ENCODE results near the gene RCC1.
"Not testable (repeated sequence)": the region's sequence is repeated elsewhere in the genome, so short reads cannot be mapped to it uniquely, and the experiment has no call there.

Gene RCC1

DNA sequence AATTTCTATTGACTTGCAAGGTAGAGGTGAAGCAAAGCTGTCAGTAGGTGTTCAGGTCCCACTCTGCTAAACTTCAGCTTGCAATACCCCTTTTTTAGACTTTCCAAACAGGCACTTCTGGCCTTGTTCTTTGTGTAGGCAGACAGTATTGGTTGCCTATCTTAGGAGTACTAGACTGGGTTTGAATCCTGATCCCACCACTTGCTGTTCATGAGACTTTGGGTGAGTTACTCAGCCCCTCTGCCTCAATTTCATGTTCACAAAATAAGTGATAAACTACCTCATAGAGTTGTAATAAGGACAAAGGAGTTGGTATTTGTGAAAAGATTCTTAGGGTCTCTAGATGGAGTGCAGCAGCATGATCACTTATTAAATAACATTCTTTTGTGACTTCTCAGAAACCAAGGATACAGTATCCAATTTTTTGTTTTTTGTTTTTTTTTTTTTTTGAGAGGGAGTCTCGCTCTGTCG lies 5.2 kb downstream of the RCC1 start:
- peak; percentile 76 for DNase-seq (ENCODE audit: low spot score)

DNA sequence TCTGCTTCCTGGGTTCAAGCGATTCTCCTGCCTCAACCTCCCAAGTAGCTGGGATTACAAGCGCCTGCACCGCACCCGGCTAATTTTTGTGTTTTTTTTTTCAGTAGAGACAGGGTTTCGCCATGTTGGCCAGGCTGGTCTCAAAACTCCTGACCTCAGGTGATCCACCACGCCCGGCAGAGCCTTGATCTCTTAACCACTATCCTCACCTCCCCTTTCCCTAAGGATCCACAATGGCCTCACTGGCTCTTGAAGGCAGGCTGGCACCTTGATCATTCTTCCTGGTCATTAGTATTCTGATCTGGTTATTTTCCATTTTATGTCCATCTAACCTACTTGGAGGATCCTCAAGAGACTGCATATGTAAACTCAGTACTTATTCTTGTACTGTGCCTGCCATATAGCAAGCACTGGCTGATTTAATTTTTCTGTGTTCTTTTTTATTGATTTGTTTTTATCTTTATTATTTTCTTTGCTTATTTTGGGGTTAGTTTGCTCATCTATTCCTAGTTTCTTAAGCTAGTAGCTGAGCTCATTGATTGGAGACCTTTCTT lies 6.3 kb downstream of the RCC1 start:
- peak; percentile 65 for DNase-seq (ENCODE audit: low spot score)

- DNase-seq (ENCODE audit: low spot score), result not testable (repeated sequence)
These were observed 8.6 kb downstream of the RCC1 start for GRCh38 chr1:28514445-28514933.

DNA sequence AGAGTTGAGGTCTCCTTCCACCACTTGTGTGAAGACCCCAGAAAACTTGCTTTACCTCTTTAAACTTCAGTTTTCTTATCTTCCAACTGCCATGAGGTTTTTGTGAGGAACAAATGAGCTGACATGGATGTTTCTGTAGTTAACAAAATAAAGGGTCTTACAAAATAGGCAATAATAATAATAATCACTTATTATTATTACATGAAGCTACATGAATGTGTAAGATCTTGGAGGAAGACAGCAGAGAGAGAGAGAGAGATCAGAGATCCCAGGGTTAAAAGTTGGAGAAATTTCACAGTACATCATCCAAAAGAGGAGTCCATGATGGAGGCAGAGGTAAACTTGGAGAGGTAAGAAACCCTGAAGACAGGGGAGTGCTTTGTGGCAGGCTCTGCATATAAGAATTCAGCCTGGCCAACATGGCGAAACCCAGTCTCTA lies 10.7 kb downstream of the RCC1 start:
- DNase-seq (ENCODE audit: low spot score), result peak; percentile 58

GRCh38 chr1:28517649-28517999 lies 11.8 kb downstream of the RCC1 start:
- no peak for DNase-seq (ENCODE audit: low spot score)

DNA sequence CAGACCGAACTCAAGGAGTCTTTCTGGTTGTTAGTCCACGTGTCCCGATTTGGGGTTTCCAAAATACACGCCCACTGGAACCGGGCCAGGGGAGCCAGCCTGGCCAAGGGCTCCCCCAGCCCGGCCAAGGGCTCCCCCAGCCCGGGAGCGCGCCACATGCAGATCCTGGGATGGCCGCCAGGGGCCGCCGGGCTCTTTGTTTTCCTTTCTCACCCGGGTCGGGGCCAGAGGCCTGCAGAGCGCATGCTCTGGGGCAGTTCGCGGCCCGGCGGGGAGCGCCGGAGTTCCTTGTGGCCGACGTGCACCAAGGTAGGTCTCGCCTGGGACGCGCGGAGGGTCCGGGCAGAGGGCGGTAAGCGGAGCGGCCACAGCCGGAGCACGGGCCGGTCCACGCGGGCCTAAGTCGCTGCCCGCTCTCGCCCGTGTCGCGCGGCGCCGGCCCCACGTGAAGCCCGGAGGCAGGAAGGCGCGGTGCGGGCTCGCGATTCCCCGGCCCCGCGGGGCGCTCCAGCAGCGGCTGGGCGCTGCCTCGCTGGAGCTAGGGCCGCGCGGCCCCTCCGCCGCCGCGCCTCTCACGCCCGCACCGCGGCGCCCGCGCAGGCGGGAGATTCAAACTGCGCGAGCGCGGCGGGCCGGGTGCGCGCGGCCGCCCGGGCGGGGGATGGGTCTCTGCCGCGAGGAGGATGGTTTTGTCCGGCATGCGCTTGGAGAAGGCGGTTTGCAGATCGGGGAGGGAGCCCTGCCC lies 12.3 kb downstream of the RCC1 start:
- DNase-seq (ENCODE audit: low spot score), result peak; percentile 89

GRCh38 chr1:28518745-28519341 lies 13.0 kb downstream of the RCC1 start:
- DNase-seq (ENCODE audit: low spot score), result no peak

GRCh38 chr1:28519946-28520725 lies 14.3 kb downstream of the RCC1 start:
- DNase-seq (ENCODE audit: low spot score), result no peak

- DNase-seq (ENCODE audit: low spot score), result not testable (repeated sequence)
These were observed 15.0 kb downstream of the RCC1 start for GRCh38 chr1:28520796-28521195.

GRCh38 chr1:28521502-28522164 lies 15.8 kb downstream of the RCC1 start:
- no peak for DNase-seq (ENCODE audit: low spot score)

DNA sequence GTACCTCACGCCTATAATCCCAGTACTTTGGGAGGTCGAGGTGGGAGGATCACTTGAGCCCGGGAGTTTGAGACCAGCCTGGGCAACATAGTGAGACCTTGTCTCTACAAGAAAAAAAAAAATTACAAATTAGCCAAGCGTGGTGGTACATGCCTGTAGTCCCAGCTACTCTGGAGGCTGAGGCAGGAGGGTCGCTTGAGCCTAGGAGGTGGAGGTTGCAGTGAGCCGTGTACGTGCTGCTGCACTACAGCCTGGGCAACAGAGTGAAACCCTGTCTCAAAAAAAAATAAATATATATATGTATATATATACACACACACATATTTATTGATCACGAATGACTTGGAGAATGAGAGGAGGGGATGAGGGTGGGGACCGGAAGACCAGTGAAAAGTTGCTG lies 16.7 kb downstream of the RCC1 start:
- DNase-seq (ENCODE audit: low spot score), result not testable (repeated sequence)

DNA sequence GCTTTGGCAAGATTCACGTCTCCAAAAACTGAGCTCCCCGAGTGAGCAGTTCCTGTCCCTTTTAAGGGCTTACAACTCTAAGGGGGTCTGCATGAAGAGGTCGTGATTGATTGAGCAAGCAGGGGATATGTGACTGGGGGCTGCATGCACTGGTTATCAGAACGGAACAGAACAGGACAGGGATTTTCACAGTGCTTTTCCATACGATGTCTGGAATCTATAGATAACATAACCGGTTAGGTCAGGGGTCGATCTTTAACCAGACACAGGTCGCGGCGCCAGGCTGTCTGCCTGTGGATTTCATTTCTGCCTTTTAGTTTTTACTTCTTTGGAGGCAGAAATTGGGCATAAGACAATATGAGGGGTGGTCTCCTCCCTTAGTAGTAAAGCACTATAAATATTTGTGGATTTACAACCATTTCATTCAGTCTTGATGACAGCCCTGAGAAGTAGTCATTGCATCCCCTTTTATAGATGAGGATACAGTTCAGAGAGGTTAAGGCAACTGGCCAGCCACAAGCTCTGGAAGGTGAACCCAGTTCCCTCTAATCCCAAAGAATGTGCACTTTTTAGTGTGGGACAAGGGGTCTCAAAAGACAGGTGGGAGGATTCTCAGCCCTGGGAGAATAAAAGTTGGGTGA lies 19.3 kb downstream of the RCC1 start:
- not testable (repeated sequence) for DNase-seq (ENCODE audit: low spot score)

DNA sequence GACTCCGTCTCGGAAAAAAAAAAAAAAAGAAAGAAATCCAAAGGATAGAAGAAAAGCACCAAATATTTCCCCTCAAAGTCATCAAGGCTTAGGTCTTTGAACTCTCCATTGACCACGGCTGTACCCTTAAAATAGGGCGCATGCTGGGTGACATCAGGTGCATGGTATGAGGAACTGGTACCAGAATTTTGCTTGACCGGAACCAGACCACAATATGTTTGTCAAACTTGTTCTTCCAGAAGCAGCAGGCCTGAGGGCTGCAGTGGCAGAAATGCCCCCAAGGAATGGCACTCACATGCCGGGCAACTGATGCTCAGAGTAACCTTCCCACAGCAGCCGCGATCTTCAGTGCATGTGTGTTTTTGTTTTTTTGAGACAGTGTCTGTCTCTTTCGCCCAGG lies 21.0 kb downstream of the RCC1 start:
- no peak for DNase-seq (ENCODE audit: low spot score)

DNA sequence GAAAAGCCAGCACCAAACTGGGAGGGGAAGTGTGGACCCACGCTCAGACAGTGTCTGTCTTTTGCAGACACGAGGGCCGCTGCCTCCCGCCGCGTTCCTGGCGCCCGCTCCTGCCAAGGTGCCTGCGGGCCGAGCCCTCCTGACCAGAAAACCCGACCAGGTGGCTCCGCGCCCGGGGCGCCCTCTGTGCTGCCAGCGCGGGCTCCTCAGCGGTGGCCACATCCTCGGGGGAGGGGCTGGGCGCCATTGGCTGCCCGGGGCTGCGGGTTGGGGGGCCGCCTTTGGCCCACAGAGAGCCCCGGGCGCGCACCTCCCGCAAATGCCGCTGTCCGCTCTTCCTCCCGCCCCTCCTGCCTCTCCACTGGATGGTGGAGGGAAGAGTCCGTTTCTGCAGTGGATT lies 24.6 kb downstream of the RCC1 start:
- no peak for DNase-seq (ENCODE audit: low spot score)

- DNase-seq (ENCODE audit: low spot score), result no peak
These were observed 28.8 kb downstream of the RCC1 start for GRCh38 chr1:28534671-28535070.

GRCh38 chr1:28535180-28535579 lies 29.3 kb downstream of the RCC1 start:
- DNase-seq (ENCODE audit: low spot score), result no peak

GRCh38 chr1:28537457-28538199 lies 31.8 kb downstream of the RCC1 start:
- DNase-seq (ENCODE audit: low spot score), result no peak

- DNase-seq (ENCODE audit: low spot score), result no peak
These were observed 32.4 kb downstream of the RCC1 start for GRCh38 chr1:28538286-28538685.

DNA sequence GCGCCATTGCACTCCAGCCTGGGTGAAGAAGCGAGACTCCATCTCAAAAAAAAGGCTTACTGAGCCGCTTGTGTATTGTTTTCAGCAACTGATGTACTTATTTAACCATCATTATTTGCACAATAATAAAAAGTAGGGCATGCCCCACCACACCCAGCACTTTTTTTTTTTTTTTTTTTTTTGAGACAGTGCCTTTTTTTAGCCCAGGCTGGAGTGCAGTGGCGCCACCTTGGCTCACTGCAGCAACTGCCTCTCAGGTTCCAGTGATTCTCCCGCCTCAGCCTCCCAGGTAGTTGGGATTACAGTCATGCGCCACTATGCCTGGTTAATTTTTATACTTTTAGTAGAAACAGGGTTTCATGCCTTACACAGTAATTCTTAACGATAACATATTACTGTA lies 34.8 kb downstream of the RCC1 start:
- DNase-seq (ENCODE audit: low spot score), result no peak

DNA sequence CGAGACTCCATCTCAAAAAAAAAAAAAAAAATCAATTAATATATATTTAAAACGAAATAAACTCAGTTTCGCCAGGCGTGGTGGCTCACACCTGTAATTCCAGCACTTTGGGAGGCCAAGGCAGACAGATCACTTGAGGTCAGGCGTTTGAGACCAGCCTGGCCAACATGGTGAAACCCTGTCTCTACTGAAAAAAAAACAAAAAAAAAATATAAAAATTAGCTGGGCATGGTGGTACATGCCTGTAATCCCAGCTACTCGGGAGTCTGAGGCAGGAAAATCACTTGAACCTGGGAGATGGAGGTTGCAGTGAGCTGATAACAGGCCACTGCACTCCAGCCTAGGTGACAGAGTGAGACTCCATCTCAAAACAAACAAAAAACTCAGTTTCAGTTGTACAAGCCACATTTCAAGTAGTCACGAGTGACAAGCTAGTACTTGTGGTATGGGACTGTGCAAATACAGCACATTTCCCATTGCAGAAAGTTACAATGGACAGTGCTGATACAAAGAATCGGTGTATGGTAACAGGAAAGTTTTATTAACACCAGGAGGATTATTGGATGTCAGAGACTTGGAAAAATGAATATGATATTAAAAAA lies 35.7 kb downstream of the RCC1 start:
- DNase-seq (ENCODE audit: low spot score), result not testable (repeated sequence)
